SU-DHL-6 (cell line): ENCODE results near the gene CGB5.
"Not testable (repeated sequence)": the region's sequence is repeated elsewhere in the genome, so short reads cannot be mapped to it uniquely, and the experiment has no call there.

ENCODE experiments used
- H2AFZ ChIP-seq: fragments of 200-600 bp; sonication (generic); 2 replicates; pipeline ENCODE4 v1.6.1; 2014; ENCODE audit warnings: low read depth, mild to moderate bottlenecking, moderate library complexity, mixed read lengths, antibody characterized with exemption, low read length; ENCODE audit not compliant: severe bottlenecking
- H3F3A ChIP-seq: fragments of 200-600 bp; shearing (Covaris generic); 2 replicates; pipeline ENCODE4 v1.6.0; 2016; ENCODE audit warnings: antibody characterized with exemption, mild to moderate bottlenecking; ENCODE audit not compliant: insufficient read depth
- H3K27ac ChIP-seq: fragments of 200-600 bp; sonication (generic); 2 replicates; pipeline ENCODE4 v1.5.1; 2016; ENCODE audit warnings: low read depth, mild to moderate bottlenecking, low read length, moderate library complexity, mixed read lengths
- H3K27me3 ChIP-seq: fragments of 200-600 bp; sonication (generic), shearing (Covaris generic); 2 replicates; pipeline ENCODE4 v1.6.0; 2014; ENCODE audit warnings: mild to moderate bottlenecking, low read length
- H3K36me3 ChIP-seq: fragments of 200-600 bp; sonication (generic); 2 replicates; pipeline ENCODE4 v1.6.1; 2014; ENCODE audit warnings: mild to moderate bottlenecking, low read length, mixed read lengths
- H3K4me2 ChIP-seq: fragments of 300-600, 200-600 bp; shearing (Covaris generic), sonication (generic); 2 replicates; pipeline ENCODE4 v1.6.0; 2014; ENCODE audit warnings: low read length, low read depth, mild to moderate bottlenecking; ENCODE audit not compliant: poor library complexity, severe bottlenecking
- H3K4me3 ChIP-seq: fragments of 200-600 bp; sonication (generic); 2 replicates; pipeline ENCODE4 v1.5.1; 2014; ENCODE audit warnings: antibody characterized with exemption, low read length, mild to moderate bottlenecking, mixed read lengths; ENCODE audit not compliant: insufficient read depth, poor library complexity, severe bottlenecking
- H3K79me2 ChIP-seq: fragments of 200-600 bp; sonication (generic); 2 replicates; pipeline ENCODE4 v1.6.1; 2014; ENCODE audit warnings: mild to moderate bottlenecking, low read length, moderate library complexity; ENCODE audit not compliant: insufficient read depth
- H3K9ac ChIP-seq: fragments of 200-600 bp; sonication (generic); 2 replicates; pipeline ENCODE4 v1.7.0; 2014; ENCODE audit warnings: mild to moderate bottlenecking, low read length
- H3K9me2 ChIP-seq: fragments of 200-600 bp; sonication (generic); replicated peaks from 2 replicates; pipeline ENCODE4 v1.6.1; 2014; ENCODE audit warnings: low read length; ENCODE audit not compliant: insufficient read depth
- H3K9me3 ChIP-seq: fragments of 200-600 bp; sonication (generic); 2 replicates; pipeline ENCODE4 v1.6.1; 2014; ENCODE audit warnings: low read length, mixed read lengths; ENCODE audit not compliant: insufficient read depth
- H4K20me1 ChIP-seq: fragments of 200-600 bp; sonication (generic); 2 replicates; pipeline ENCODE4 v1.6.1; 2014; ENCODE audit warnings: low read depth, mild to moderate bottlenecking, antibody characterized with exemption, low read length, moderate library complexity, mixed read lengths
- EZH2phosphoT487 ChIP-seq: fragments of 200-600 bp; sonication (generic), shearing (Covaris generic); conservative IDR thresholded peaks from 2 replicates; pipeline ENCODE4 v1.6.1; 2018; ENCODE audit warnings: mild to moderate bottlenecking, antibody characterized with exemption, low read length, moderate library complexity, mixed read lengths
- TF ChIP-seq, protein P1 (sequence below): fragments of 200-600 bp; sonication (generic); IDR thresholded peaks from one replicate; pipeline ENCODE4 v1.5.1; 2017; ENCODE audit warnings: antibody characterized with exemption, mild to moderate bottlenecking, low read length, moderate library complexity; ENCODE audit not compliant: insufficient read depth, poor library complexity, severe bottlenecking

The CGB5 gene

DNA sequence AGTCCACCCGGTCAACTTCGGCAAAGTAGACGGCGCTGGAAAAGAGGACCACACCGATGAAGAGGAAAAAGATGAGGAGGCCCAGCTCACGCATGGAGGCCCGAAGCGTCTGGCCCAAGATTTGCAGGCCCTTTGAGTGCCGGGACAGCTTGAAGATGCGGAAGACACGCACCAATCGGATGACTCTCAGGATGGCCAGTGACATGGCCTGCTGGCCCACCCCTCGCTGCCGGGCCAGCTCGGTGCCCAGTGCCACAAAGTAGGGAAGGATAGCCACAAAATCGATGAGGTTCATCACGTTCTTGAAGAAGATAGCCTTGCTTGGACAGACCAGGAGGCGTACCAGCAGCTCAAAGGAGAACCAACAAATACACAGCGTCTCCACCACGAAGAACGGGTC is 26.8 kb downstream of the CGB5 start:
- H3K27me3 ChIP-seq = no peaks in the 10 kb centered on the region

GRCh38 chr19:49071860-49072547 is 28.4 kb downstream of the CGB5 start:
- no peaks in the 10 kb centered on the region for H3K9me3 ChIP-seq
- H3K9ac ChIP-seq = no peak overlapping the region
- H3K27ac ChIP-seq = no peak overlapping the region
- no peaks in the 10 kb centered on the region for H4K20me1 ChIP-seq
- H3F3A ChIP-seq = no peaks in the 10 kb centered on the region
- no peaks in the 10 kb centered on the region for H3K27me3 ChIP-seq
- H2AFZ ChIP-seq = no peak overlapping the region
- no peak overlapping the region for H3K4me3 ChIP-seq
- H3K9me2 ChIP-seq = no peaks in the 10 kb centered on the region
- H3K4me2 ChIP-seq = no peak overlapping the region
- H3K36me3 ChIP-seq = no peaks in the 10 kb centered on the region
- no peaks in the 10 kb centered on the region for H3K79me2 ChIP-seq
- TF ChIP-seq EZH2phosphoT487 = no peak
- TF ChIP-seq, protein P1, sequence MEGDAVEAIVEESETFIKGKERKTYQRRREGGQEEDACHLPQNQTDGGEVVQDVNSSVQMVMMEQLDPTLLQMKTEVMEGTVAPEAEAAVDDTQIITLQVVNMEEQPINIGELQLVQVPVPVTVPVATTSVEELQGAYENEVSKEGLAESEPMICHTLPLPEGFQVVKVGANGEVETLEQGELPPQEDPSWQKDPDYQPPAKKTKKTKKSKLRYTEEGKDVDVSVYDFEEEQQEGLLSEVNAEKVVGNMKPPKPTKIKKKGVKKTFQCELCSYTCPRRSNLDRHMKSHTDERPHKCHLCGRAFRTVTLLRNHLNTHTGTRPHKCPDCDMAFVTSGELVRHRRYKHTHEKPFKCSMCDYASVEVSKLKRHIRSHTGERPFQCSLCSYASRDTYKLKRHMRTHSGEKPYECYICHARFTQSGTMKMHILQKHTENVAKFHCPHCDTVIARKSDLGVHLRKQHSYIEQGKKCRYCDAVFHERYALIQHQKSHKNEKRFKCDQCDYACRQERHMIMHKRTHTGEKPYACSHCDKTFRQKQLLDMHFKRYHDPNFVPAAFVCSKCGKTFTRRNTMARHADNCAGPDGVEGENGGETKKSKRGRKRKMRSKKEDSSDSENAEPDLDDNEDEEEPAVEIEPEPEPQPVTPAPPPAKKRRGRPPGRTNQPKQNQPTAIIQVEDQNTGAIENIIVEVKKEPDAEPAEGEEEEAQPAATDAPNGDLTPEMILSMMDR = no peak

More for the DNA sequence above, 26.8 kb downstream of the CGB5 start:
- Histone ChIP-seq H4K20me1 (no peaks in the 10 kb centered on the region), H2AFZ (no peak overlapping the region), H3K9me3 (no peaks in the 10 kb centered on the region), H3F3A (no peaks in the 10 kb centered on the region), H3K79me2 (no peaks in the 10 kb centered on the region), H3K9me2 (no peaks in the 10 kb centered on the region), H3K36me3 (no peaks in the 10 kb centered on the region), H3K4me3 (no peak overlapping the region), H3K4me2 (no peak overlapping the region), H3K9ac (no peak overlapping the region), H3K27ac (no peak overlapping the region)
- TF ChIP-seq, protein P1 = no peak
- no peak for TF ChIP-seq EZH2phosphoT487

GRCh38 chr19:49073514-49074378 is 30.1 kb downstream of the CGB5 start:
- Histone ChIP-seq H3K4me3 (no peak overlapping the region), H2AFZ (no peak overlapping the region), H3K4me2 (no peak overlapping the region)

GRCh38 chr19:49074869-49075268 is 31.2 kb downstream of the CGB5 start:
- H3K4me2 ChIP-seq, H3K27ac ChIP-seq, H3F3A ChIP-seq, H3K9me2 ChIP-seq, H3K27me3 ChIP-seq, H3K36me3 ChIP-seq, H3K9me3 ChIP-seq, H4K20me1 ChIP-seq, H3K4me3 ChIP-seq, H3K9ac ChIP-seq, H3K79me2 ChIP-seq, H2AFZ ChIP-seq: not testable (repeated sequence)

More at GRCh38 chr19:49073514-49074378, 30.1 kb downstream of the CGB5 start:
- Histone ChIP-seq H3K36me3 (no peaks in the 10 kb centered on the region), H4K20me1 (no peaks in the 10 kb centered on the region), H3K9ac (no peak overlapping the region), H3K9me2 (no peaks in the 10 kb centered on the region), H3K9me3 (no peaks in the 10 kb centered on the region), H3K27ac (no peak overlapping the region), H3K79me2 (no peaks in the 10 kb centered on the region), H3K27me3 (no peaks in the 10 kb centered on the region), H3F3A (no peaks in the 10 kb centered on the region)
- no peak for TF ChIP-seq EZH2phosphoT487
- TF ChIP-seq, protein P1 = no peak
